ENCODE measurements around the gene CAT.
A peak's percentile ranks its signal among the peaks of the same experiment; 100 is the strongest.

Gene CAT

DNA sequence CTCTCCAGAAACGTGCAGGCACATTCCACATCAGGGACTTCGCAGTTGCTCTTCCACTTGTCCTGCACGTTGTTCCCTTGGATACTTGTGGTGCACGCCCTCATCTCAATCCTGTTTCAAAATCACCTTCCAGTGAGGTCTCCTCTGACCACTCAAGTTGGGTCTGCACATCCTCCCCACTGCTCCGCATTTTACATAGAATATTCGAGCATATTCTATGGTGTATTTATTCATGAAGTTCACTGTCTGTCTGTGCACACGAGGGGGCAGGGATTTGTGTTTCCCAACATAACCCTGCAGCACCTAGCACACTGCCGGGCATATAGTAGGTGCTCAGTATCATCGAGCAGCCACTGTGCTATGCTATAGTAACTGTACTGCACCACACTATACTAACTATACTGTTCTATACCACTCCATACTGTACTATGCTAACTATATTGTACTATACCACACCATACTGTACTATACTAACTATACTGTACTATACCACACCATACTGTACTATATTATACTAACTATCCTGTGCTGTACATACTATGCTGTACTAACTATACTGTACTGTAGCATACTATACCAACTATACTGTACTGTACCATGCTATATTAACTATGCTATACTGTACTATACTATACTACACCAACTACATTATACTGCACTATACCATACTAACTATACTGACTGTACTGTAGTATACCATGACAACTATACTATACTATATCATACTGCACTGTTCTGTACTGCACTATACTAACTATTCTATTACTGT lies 44.6 kb downstream of the CAT start:
- H3K27ac ChIP-seq = no peak overlapping the region
- TF ChIP-seq ZFX (IDR thresholded peaks at IDR 0.05; ENCODE audit: borderline replicate concordance) = no peak
- TF ChIP-seq, protein P1, sequence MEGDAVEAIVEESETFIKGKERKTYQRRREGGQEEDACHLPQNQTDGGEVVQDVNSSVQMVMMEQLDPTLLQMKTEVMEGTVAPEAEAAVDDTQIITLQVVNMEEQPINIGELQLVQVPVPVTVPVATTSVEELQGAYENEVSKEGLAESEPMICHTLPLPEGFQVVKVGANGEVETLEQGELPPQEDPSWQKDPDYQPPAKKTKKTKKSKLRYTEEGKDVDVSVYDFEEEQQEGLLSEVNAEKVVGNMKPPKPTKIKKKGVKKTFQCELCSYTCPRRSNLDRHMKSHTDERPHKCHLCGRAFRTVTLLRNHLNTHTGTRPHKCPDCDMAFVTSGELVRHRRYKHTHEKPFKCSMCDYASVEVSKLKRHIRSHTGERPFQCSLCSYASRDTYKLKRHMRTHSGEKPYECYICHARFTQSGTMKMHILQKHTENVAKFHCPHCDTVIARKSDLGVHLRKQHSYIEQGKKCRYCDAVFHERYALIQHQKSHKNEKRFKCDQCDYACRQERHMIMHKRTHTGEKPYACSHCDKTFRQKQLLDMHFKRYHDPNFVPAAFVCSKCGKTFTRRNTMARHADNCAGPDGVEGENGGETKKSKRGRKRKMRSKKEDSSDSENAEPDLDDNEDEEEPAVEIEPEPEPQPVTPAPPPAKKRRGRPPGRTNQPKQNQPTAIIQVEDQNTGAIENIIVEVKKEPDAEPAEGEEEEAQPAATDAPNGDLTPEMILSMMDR (IDR thresholded peaks at IDR 0.05) = no peak

GRCh38 chr11:34487430-34487829 lies 48.7 kb downstream of the CAT start:
- TF ChIP-seq, protein P1 (IDR thresholded peaks at IDR 0.05) = no peak
- no peak for TF ChIP-seq ZFX (IDR thresholded peaks at IDR 0.05; ENCODE audit: borderline replicate concordance)
- H3K27ac ChIP-seq = no peak overlapping the region

DNA sequence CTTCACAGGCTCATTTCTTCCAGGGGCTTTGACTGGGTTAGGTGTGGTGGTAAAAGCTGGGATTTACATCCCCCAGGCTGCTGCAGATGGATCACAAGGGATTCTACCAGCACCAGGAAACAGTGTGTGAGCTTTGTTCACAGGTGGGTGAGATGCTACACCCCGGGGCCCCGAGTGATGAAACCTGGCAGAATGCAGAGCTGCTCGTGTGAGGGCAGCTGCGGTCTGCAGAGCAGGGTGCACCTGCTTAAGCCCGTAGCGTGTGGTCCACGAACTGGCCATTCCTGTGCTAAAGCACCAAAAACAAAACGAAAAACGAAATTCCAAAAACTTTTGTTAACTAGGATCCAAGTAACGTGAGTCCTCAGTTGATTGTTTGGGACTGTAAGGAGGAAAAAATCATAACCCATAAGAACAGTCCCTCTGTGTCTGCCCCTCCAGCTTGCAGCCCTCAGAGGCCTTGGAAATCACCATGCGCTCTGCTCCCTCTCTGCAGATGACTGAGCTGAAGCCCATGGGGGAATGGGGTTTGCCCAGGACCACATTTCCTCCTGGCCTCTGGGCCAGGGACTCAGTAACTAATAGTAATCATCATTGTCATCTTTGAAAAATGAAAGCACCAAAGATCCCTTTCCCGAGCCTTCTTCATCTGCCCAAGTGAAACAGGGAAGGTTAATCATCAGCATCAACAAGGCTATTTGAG lies 50.3 kb downstream of the CAT start:
- TF ChIP-seq ZFX (IDR thresholded peaks at IDR 0.05; ENCODE audit: borderline replicate concordance) = no peak
- TF ChIP-seq, protein P1 (IDR thresholded peaks at IDR 0.05) = no peak
- H3K27ac ChIP-seq = no peak overlapping the region

DNA sequence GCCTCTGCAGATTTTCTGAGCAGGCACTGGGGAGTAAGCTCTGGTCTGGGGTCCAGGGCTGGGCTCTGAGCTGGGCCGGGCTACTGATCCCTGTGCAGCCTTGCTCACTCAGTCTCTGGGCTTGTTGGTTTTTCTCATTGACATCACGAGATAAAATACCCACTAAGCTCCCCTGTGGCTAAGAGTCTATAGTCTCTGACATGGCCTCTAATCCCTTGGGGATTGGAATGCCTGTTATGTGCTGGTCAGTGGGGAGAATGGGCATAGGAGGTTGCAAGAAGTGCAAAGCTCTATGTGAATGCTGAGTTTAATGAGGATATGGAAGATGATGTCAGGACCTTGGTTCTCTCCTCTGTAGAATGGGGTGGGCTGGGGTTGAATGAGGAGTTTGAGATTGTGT lies 51.6 kb downstream of the CAT start:
- H3K27ac ChIP-seq = no peak overlapping the region
- TF ChIP-seq, protein P1 (IDR thresholded peaks at IDR 0.05) = no peak
- TF ChIP-seq ZFX (IDR thresholded peaks at IDR 0.05; ENCODE audit: borderline replicate concordance) = no peak

- no peak overlapping the region for H3K27ac ChIP-seq
- no peak for TF ChIP-seq ZFX (IDR thresholded peaks at IDR 0.05; ENCODE audit: borderline replicate concordance)
- TF ChIP-seq, protein P1 (IDR thresholded peaks at IDR 0.05) = peak; percentile 80
Observed at GRCh38 chr11:34492806-34493414, 54.2 kb downstream of the CAT start.

GRCh38 chr11:34493468-34493867 lies 54.7 kb downstream of the CAT start:
- no peak for TF ChIP-seq ZFX (IDR thresholded peaks at IDR 0.05; ENCODE audit: borderline replicate concordance)
- TF ChIP-seq, protein P1 (IDR thresholded peaks at IDR 0.05) = no peak
- no peak overlapping the region for H3K27ac ChIP-seq

Measured in 22Rv1 (cell line).